HG03045 (cell line): ENCODE measurements around the gene GANAB.
"Not testable (repeated sequence)": the region's sequence is repeated elsewhere in the genome, so short reads cannot be mapped to it uniquely, and the experiment has no call there.

ENCODE experiments used
- ATAC-seq: cut with Tn5 transposase; IDR thresholded peaks from one replicate; pipeline ENCODE4 v1.9.1; 2021; ENCODE audit warnings: mild to moderate bottlenecking, moderate library complexity; ENCODE audit not compliant: unreplicated experiment

GANAB gene

DNA sequence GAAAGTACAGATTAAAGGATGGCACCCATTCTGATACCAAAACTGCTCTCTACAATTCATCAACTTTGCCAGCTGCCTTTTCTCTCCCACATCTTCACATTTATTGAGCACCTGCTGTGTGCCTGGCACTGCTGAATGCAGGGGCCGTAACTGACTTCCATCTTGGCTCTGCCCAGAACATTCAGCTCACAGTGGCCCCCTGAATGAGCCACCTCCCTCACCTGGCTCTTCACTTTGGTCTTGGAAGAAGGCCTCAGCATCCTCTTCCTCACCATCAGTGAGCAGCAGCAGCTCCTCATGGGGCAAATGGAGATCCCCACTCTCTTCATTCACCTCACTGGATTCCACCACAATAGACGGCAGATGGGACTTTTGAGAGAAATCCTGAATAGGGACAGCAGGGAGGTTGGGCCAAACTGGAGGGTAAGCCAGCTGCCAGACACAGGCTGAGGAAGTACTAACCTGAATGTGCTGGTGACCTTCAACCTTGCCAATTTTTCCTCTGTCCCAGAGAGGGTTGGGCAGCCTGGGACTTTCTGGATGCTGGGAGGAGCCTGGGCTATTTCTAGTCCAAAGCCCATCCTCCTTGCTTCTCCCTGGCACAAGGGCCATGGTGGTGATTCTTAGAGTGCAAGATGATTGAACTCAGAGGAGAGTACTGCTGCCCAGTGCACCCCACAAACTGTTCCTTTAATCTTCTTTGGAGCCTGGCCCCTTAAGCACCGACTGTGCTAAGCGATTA lies 23.2 kb upstream of the GANAB start:
- no peak for ATAC-seq

DNA sequence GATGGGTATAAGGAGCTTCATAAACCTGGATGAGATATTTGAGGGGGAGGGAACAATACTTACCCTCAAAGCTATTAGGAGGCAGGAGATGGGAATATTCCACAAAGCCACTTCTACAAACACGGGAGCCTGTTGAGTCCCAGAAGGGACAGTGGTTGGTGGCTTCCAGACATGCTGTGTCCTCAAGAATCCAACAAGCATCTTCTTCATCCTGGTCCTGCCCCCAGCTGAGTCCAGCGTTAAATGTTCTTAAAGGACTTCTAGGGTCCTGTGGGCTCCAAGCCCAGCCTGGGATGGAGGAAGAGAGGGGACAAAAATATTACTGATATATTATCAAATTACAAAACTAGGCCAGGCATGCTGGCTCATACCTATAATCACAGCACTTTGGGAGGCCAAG lies 21.0 kb upstream of the GANAB start:
- ATAC-seq: no peak

DNA sequence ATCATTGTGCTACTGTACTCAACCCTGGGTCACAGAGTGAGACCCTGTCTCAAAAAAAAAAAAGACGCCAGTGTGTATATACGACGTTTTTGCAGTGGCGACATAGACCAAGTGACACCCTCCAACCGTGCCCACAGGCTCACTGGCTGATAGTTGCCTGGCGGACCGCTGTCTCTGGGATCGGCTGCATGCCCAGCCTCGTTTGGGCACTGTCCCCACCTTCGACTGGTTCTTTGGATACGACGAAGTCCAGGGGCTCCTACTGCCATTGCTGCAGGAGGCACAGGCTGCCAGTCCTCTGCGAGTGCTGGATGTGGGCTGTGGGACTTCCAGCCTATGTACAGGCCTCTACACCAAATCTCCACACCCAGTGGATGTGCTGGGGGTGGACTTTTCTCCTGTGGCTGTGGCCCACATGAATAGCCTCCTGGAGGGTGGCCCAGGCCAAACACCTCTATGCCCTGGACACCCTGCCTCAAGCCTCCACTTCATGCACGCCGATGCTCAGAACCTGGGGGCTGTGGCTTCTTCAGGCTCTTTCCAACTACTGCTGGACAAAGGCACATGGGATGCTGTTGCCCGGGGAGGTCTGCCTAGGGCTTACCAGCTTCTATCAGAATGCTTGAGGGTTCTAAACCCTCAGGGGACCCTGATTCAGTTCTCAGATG lies 20.0 kb upstream of the GANAB start:
- no peak for ATAC-seq

DNA sequence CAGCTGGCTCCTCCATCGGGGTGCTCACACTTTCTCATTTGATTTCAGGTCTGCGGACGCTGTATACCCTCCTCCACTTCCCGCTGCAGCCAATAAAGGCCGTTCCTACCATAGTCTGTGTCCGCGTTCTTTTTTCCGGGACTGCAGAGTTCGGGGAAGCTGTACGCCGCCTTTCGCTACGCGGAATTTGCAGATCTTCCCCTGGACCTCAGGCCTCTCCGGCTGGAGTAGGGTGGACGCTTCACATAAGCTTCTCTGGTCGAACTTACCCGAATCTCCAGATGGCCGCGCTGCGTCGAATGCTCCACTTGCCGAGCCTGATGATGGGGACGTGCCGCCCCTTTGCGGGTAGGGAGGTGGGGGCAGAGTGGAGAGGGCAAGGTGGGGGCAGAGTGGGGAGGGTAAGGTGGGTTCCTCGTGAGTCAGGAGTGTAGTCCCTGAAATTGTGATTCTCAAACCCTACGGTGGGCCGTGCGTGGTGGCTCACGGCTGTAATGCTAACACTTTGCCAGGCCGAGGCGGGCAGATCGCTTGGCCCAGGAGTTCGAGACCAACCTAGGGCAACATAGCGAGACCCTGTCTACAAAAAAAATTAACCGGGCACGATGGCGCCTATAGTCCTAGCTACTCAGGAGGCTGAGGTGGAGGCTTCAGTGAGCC lies 19.3 kb upstream of the GANAB start:
- peak; percentile 23 for ATAC-seq

DNA sequence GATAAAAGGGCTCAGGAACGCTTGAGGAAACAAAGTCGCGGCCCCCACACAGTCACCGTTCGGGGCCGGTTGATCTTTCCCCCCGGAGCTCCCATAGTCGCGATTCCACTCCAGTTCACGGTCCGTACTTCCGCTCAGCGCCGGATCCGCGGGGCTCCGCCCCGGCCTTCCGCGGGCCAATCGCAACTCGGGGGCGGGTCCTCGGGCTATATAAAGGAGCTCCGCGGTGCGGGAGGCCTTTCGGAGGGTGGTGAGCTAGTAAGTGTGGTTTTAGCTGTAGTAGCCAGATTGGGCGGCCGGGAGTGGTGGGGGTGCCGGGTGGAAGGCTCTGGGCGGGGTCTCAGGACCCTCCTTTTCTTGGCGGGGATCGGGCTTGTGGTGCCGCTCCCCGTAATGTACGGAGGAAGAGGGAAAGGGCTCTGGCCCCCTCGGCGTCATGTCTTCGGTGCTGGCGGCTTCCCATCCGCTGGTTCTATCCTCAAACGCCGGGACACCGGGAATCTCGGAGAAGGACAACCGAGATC lies 18.7 kb upstream of the GANAB start, which contains the start of the genes C11orf98 and CSKMT:
TSS of gene C11orf98 (minus strand) at position 136 of the 524 bp plus-strand sequence. CDS start at position 95, 41 bp downstream.
TSS of gene CSKMT (plus strand) at position 238 of the 524 bp plus-strand sequence. CDS start 568 bp downstream, outside the sequence.
- peak; percentile 79 for ATAC-seq

DNA sequence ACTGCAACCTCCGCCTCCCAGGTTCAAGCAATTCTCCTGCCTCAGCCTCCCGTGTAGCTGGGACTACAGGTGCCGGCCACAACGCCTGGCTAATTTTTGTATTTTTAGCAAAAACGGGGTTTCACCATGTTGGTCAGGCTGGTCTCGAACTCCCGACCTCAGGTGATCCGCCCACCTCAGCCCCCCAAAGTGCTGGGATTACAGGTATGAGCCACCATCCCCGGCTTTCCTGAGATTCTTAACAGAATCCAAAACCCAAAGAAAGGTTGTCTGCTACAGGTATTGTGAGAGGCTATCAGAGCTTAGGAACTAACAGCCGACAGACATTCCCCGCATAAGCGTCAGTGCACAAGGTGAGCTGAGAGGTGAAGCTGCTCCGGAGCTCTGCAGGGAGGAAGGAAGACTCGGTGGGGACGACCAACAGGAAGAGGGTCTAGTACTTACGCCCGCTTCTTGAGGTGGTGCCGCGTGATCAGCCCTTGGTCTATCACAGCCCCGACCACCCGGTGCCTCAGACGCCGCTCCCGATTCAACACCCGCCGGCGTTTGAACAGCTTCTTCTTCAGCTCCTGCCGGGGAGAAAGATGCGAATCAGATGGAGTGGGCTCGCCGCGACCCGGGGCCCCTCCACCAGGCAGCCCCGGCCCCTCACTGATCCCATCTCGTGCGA lies 18.1 kb upstream of the GANAB start:
- ATAC-seq: peak; percentile 24

DNA sequence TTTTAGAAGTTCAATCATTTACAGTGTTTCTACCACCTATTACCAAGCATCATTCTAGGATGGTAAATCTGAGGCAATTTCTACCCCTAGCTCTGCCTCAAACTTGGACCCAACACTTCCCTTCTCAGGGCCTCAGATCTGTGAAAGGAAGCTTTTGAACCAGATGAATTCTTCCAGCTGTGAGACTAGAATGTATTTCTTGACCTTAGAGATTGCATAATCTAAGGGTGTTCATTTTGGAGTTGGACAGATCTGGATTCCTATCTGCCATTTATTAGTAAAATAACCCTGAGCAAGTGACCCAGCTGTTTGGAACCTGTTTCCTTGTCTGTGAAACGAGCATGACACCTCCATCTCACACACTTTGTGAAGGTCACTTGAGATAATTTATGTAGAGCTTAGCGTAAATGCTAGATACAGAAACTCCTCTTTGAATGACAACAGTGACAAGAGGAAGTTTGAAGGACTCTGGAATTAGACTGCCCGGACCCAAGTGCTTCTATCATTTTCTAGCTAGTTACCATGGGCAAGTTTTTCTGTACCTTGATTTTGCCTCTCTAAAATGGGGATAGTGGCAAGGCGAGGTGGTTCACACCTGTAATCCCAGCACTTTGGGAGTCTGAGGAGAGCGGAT lies 10.5 kb upstream of the GANAB start:
- no peak for ATAC-seq

DNA sequence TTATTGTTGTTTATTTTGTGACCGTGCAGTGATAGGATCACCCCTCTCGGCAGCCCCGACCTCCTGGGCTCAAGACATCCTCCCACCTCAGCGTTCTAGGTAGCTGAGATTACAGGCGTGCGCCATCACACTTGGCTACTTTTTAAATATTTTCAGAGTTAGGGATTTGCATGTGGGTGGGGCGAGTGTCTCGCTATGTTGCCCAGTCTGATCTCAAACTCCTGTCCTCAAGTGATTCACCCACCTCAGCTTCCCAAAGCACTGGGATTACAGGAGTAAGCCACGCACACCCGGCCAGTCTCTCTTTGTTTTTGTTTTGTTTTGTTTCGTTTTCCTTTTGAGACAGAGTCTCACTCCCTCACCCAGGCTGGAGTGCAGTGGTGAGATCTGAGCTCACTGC lies 7.9 kb upstream of the GANAB start:
- no peak for ATAC-seq

DNA sequence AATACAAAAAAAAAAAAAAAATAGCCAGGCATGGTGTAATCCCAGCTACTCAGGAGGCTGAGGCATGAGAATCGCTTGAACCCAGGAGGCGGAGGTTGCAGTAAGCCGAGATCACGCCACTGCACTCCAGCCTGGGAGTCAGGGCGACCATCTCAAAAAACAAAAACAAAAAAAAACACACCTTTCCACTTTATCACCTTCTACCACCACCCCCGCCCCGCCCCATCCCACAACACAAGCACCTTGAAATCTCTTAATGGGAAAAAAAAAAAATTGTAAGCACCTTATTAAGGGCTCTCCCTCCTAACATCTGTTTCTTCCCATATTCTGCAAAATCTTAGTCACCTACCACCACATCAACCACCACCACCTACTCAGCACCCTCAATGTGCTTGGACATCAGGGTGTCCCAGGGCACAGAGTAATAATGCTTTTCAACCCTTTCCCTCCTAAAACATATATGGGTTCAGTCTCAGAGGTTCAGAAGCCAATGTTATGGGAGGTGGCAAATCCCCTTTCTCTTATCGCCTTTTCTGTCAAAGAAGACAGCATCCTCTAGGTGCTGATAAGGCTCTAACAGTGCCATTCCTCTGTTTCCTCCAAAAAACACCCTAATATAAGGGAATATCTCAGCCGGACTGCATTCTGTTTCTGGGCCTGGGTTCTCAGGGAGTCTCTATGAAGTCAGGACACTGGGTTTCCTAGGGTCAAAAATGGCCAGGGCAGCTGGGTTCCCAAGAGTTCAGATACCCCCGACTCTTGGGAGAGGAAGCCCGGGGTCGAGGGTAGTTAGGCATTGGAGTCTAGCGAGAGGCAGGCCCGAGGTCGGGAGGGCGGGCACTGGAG lies 6.0 kb upstream of the GANAB start:
- peak; percentile 9 for ATAC-seq

DNA sequence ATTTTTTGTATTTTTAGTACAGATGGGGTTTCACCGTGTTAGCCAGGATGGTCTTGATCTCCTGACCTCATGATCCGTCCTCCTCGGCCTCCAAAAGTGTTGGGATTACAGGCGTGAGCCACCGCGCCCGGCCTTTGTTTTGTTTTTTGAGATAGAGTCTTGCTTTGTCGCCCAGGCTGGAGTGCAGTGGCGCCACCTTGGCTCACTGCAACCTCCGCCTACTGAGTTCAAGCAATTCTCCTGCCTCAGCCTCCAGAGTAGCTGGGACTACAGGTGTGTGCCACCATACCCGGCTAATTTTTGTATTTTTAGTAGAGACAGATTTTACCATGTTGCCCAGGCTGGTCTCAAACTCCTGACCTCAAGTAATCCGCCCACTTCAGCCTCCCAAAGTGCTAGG lies 3.9 kb upstream of the GANAB start:
- ATAC-seq: not testable (repeated sequence)

DNA sequence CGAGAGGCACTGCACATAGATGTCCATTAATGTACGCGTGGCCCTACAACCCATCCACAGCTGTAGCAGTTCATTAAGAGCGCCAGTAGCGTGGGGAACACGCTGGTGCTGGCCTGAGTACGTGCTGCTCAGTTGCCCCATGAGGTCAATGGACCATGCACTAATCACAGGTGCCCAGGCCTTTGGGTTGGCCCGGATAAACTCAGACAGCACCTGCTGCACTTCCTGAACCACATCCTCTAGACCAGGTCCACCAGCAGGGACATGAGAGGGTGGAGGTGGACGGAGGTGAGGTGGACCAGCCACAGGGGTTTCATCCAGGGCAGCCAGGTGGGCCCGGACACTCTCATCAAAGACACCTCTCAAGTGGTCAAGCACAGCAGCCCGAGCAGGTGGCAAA lies 3.1 kb upstream of the GANAB start:
- ATAC-seq: no peak

DNA sequence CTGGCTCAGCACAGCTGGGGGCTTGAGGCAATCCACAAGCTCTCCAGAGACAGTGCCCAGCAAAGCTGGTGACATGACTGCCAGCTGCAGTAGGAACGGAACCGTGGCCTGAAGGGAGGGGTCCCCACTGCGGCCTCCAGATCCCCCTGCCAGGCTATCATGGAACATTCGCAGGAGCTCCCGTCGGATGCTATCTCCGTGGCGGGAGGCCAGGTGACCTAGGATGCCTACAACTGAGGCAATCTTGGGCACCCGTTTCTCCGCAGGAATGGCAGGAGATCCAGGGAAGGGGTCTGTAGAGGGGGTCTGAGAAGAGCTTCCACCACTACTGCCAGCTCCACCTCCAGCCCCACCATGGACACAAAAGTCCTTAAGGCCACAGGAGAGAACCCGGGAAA lies 2.6 kb upstream of the GANAB start:
- no peak for ATAC-seq

DNA sequence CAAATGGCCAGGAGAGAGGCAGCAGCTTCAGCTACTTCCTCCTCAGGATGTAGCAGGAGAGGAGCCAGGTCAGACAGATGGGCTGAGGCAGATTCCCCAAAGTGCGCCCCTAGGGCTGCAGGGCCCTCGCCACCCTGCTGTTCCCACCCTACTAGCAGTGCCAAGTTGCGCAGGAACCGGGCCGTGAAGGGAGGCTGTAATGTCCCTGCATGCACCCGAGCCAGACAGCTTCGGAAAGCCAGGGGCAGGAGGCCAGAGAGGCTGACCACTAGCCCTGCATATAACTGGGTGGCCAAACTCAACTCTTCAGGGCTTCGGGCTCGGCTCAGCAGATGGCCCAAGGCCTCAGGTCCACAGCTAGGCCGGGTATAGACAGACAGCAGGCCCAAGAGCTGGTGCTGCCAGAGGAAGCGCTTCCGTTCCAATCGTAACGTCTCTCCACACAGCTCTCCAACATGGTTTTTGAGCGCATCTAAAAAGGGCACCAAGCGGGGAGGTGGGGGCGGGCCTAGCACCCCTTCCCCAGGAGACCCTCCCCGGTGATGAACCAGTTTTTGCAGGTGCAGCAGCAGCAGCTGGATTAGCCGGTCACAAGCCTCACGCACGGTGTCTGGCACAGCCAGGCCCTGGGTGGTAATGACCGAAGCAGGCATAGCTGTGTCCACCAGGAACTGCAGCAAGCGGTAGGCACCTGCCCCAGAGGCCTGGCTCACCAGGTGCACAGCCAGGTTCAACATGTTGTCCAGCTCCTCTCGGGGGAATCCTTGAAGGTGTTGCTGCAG lies 2.0 kb upstream of the GANAB start:
- ATAC-seq: no peak

DNA sequence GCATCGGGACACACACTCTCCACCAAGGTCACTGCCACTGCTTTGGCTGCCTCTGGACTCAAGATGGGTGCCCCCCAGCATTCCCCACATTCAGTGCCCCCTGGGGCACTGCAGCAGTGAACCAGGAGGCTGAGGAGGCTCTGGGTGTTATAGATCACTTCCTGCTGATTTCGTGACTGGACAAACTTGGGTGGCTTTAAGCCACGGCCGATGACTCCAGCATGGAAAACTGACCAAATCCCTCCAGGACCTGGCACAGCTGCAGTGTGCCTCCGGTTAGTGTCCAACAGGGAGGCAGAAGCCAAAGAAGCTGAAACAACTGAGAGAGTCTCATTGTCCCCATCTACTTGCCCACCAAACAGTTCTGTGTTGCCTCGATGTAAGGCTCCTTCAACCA lies 1.2 kb upstream of the GANAB start:
- no peak for ATAC-seq

DNA sequence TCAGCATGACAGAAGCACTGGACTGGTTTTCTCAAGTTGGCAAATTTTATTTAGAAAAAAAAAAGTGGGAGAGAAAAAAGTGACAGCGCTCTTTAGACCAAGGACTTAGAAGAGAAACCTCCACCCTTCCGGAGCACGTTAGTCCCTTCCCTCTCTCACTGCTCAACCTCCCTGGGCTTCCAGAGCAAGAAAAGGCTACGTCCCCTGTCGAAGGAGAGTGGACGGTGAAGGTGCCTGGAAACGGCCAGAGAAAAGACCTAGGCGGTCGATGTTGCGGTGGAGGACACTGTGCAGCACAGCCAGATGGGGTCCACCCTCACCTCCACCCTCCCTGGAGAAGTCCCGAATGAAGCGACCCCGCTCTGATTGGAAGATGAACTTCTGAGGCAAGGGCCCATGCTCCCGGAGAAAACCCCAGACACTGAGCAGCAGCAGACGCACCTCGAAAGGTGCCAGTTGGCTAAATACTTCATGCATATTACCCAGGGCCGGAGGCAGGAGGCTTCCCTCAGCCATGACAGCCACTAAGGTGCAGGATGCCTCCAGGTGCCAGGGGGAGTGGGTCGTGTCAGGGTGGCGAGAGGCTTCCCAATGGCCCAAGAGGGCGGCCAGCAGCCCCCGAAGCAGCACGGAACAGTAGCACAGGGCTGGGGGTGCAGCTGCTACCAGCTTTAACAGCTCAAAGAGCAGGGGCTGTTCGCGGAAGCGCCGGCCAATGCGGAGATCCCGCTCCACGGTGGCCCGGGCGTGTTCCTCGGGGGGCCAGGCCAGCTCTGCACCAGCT lies 604 bp upstream of the GANAB start:
- ATAC-seq: no peak

DNA sequence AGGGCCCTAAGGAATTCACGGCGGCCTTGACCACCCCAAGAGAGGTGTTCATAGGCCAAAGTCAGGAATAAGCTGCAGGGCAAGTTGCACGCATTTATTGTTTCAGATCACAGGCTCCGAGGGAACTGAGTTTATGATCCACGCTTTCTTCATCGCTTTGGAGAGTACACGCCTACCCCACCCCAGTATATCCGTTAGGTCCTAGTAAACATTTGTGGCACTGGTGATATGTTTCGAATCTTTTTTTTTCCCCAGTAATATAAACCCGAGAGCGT lies 805 bp downstream of the GANAB start:
- no peak for ATAC-seq

DNA sequence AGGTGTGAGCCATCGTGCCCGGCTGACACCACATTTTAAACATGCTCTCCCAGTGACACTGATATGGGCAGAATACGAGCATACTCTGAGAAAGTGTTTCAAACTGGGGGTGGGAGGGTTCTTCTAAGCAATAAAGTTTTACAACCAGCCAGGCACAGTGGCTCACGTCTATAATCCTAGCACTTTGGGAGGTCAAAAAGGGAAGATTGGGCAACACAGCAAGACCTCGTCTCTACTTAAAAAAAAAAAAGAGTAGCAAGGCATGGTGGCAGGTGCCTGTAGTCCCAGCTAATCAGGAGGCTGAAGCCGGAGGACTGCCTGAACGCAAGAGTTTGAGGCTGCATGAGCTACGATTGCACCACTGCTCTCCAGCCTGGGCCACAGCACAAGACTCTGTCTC lies 2.2 kb downstream of the GANAB start:
- no peak for ATAC-seq

DNA sequence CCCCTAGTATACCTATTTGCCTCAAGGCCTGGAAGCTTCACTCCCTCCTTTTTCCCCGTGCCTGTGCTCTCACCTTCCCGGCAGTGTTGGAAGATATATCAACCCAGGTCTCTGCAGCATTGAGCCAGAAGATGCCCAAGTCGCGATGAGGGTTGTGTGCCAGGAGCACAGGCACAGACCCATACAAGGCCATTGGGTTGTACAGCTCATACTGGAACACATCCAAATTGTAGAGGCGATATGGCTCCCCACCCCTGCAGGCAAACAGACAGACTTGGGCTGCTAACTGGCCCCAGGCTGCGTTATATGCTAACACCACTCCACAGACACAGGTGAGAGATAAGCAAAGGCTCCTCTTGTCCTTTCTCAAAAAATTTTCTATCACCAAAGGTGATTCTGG lies 13.9 kb downstream of the GANAB start:
- ATAC-seq: no peak
